ENCODE results near the gene BMP7.

Gene BMP7

DNA sequence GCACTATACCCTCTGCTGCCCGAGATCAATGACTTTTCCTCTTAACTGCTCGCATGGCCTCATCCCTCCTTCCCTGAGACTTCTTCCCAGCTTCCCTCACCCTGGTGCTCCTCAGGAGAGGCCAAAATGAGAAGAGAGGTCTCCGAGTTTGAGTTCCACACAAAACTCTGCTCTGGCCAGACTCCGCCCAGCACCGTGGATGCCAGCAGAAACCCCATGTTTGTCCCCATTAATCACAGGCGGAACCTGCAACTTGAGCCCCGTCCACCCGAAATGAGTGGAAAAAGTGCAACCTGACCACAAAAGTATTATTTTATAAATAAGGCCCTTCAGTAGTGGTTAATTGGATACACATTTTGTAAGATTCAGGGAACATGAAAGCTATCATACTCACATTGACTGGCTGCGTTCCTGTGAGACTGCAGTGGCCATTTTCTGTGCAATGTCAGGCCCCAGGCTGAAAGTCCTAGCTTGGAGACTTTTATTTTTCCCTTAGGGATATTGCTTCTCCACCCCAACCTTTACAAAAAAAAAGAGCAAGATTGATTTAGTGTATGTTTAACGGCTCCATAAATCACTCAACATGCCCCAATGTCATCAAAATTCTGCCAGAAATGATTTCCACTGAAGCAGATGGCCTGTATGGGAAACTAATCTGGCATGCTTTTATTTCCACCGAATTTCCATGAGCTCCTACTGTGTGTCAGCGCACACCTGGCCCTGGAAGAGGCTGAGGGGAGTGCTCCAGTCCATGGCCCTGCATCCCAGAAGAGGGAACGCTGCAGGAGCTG is 134.6 kb downstream of the BMP7 start:
- H3K27me3 ChIP-seq (ENCODE audit: insufficient read depth, low read length) = no peaks in the 10 kb centered on the region
- H3K18ac ChIP-seq (ENCODE audit: low read length) = no peak overlapping the region
- WGBS (ENCODE audit: extremely low coverage, insufficient coverage, insufficient read length) = no CpG with 5 or more reads among the region's 13 CpGs
- no peak overlapping the region for H4K91ac ChIP-seq (ENCODE audit: low read depth, low read length)
- DNase-seq = no peak
- no peak overlapping the region for H3K4ac ChIP-seq (ENCODE audit: low read depth, low read length)
- H3K27ac ChIP-seq (ENCODE audit: low read depth, low read length) = no peak overlapping the region
- no peak overlapping the region for H2BK5ac ChIP-seq (ENCODE audit: low read depth, low read length, poor library complexity)
- H2BK12ac ChIP-seq (ENCODE audit: low read length) = no peak overlapping the region
- H4K8ac ChIP-seq (ENCODE audit: low read depth, low read length) = no peak overlapping the region
- no peak overlapping the region for H3K4me2 ChIP-seq (ENCODE audit: low read length)
- no peak overlapping the region for H3K4me3 ChIP-seq (ENCODE audit: low read depth, low read length)
- H3K79me1 ChIP-seq (ENCODE audit: low read length) = no peaks in the 10 kb centered on the region
- H3K9me3 ChIP-seq (ENCODE audit: insufficient read depth, low read depth, low read length) = no peaks in the 10 kb centered on the region
- no peak overlapping the region for H2AK5ac ChIP-seq (ENCODE audit: low read length)
- no peak overlapping the region for H3K9ac ChIP-seq (ENCODE audit: low read length)
- no peak overlapping the region for H3K14ac ChIP-seq (ENCODE audit: low read length)
- no peak overlapping the region for H3K23ac ChIP-seq (ENCODE audit: low read length)
- no peak overlapping the region for H4K12ac ChIP-seq (ENCODE audit: low read depth, low read length)
- no peak overlapping the region for H2AFZ ChIP-seq (ENCODE audit: insufficient read depth, low read length, poor library complexity)
- peaks cover 1 to 4% of the 10 kb centered on the region in 2 experiments for H3K4me1 ChIP-seq (ENCODE audit: control insufficient read depth in 1 of 2, insufficient read depth in 2 of 2, low read length in 2 of 2)
- no peak overlapping the region for H2BK120ac ChIP-seq (ENCODE audit: insufficient read depth, low read length, poor library complexity)
- H3K36me3 ChIP-seq (ENCODE audit: control insufficient read depth in 1 of 2, insufficient read depth in 2 of 2, low read length in 2 of 2) = no peaks in the 10 kb centered on the region
- no peaks in the 10 kb centered on the region for H3K79me2 ChIP-seq (ENCODE audit: control insufficient read depth, insufficient read depth, low read length, poor library complexity)

- H3K36me3 ChIP-seq (ENCODE audit: control insufficient read depth in 1 of 2, insufficient read depth in 2 of 2, low read length in 2 of 2) = no peaks in the 10 kb centered on the region
- no CpG with 5 or more reads among the region's 10 CpGs for WGBS (ENCODE audit: extremely low coverage, insufficient coverage, insufficient read length)
Observed at GRCh38 chr20:57131077-57131476, 135.4 kb downstream of the BMP7 start.

DNA sequence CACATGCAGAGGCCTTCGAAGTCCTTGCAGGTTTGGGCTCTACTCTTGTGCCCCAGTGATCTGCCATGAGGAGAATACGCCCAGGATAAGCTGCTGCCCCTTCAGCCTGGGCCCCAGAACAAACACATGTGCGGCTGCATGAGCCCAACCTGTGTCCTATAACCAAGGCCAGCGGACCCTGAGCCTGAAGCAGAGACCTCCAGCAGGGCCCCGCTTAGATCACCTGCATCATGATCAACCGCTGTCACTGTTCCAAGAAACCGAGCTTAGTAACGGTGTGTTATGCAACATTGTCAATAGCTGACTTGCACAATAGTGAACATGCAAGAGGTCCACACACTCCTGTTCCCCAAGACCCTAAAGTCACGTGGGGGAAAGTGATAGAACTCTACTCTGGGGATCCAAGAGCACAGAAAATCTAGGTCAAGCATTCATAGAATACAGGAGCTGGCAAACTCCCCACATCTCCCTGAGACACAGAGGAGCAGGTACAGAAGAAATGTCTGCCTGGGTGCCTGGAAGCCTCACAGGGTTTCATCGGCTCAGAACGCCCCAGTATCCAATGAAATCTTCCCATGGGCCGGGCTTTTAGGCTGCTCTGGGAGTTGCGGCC is 136.2 kb downstream of the BMP7 start:
- no peak overlapping the region for H2BK120ac ChIP-seq (ENCODE audit: insufficient read depth, low read length, poor library complexity)
- no peak overlapping the region for H2AK5ac ChIP-seq (ENCODE audit: low read length)
- H2BK12ac ChIP-seq (ENCODE audit: low read length) = no peak overlapping the region
- H2AFZ ChIP-seq (ENCODE audit: insufficient read depth, low read length, poor library complexity) = no peak overlapping the region
- H3K27ac ChIP-seq (ENCODE audit: low read depth, low read length) = no peak overlapping the region
- no peaks in the 10 kb centered on the region for H3K36me3 ChIP-seq (ENCODE audit: control insufficient read depth in 1 of 2, insufficient read depth in 2 of 2, low read length in 2 of 2)
- no peaks in the 10 kb centered on the region for H3K27me3 ChIP-seq (ENCODE audit: insufficient read depth, low read length)
- H3K4me3 ChIP-seq (ENCODE audit: low read depth, low read length) = no peak overlapping the region
- no CpG with 5 or more reads among the region's 13 CpGs for WGBS (ENCODE audit: extremely low coverage, insufficient coverage, insufficient read length)
- no peak overlapping the region for H3K14ac ChIP-seq (ENCODE audit: low read length)
- no peak overlapping the region for H3K4ac ChIP-seq (ENCODE audit: low read depth, low read length)
- no peaks in the 10 kb centered on the region for H3K79me1 ChIP-seq (ENCODE audit: low read length)
- no peak overlapping the region for H4K12ac ChIP-seq (ENCODE audit: low read depth, low read length)
- H4K8ac ChIP-seq (ENCODE audit: low read depth, low read length) = no peak overlapping the region
- H3K79me2 ChIP-seq (ENCODE audit: control insufficient read depth, insufficient read depth, low read length, poor library complexity) = no peaks in the 10 kb centered on the region
- no peak overlapping the region for H2BK5ac ChIP-seq (ENCODE audit: low read depth, low read length, poor library complexity)
- no peak overlapping the region for H3K4me2 ChIP-seq (ENCODE audit: low read length)
- H4K91ac ChIP-seq (ENCODE audit: low read depth, low read length) = no peak overlapping the region
- DNase-seq = peak in 1 of 2 donors; percentile 20
- H3K9ac ChIP-seq (ENCODE audit: low read length) = no peak overlapping the region
- H3K9me3 ChIP-seq (ENCODE audit: insufficient read depth, low read depth, low read length) = no peaks in the 10 kb centered on the region
- H3K18ac ChIP-seq (ENCODE audit: low read length) = no peak overlapping the region
- no peak overlapping the region for H3K23ac ChIP-seq (ENCODE audit: low read length)
- H3K4me1 ChIP-seq (ENCODE audit: control insufficient read depth in 1 of 2, insufficient read depth in 2 of 2, low read length in 2 of 2) = peaks cover 4 to 7% of the 10 kb centered on the region in 2 experiments

More at GRCh38 chr20:57131077-57131476, 135.4 kb downstream of the BMP7 start:
- Histone ChIP-seq H3K18ac (ENCODE audit: low read length) (no peak overlapping the region), H3K4me3 (ENCODE audit: low read depth, low read length) (no peak overlapping the region), H3K9ac (ENCODE audit: low read length) (no peak overlapping the region), H3K27me3 (ENCODE audit: insufficient read depth, low read length) (no peaks in the 10 kb centered on the region), H3K4ac (ENCODE audit: low read depth, low read length) (no peak overlapping the region), H3K9me3 (ENCODE audit: insufficient read depth, low read depth, low read length) (no peaks in the 10 kb centered on the region), H3K27ac (ENCODE audit: low read depth, low read length) (no peak overlapping the region), H2AK5ac (ENCODE audit: low read length) (no peak overlapping the region), H3K79me1 (ENCODE audit: low read length) (no peaks in the 10 kb centered on the region), H3K4me1 (ENCODE audit: control insufficient read depth in 1 of 2, insufficient read depth in 2 of 2, low read length in 2 of 2) (peaks cover 4 to 7% of the 10 kb centered on the region in 2 experiments), H4K8ac (ENCODE audit: low read depth, low read length) (no peak overlapping the region), H3K14ac (ENCODE audit: low read length) (no peak overlapping the region), H2BK120ac (ENCODE audit: insufficient read depth, low read length, poor library complexity) (no peak overlapping the region), H3K23ac (ENCODE audit: low read length) (no peak overlapping the region), H2BK12ac (ENCODE audit: low read length) (no peak overlapping the region), H3K4me2 (ENCODE audit: low read length) (no peak overlapping the region), H4K91ac (ENCODE audit: low read depth, low read length) (no peak overlapping the region), H2AFZ (ENCODE audit: insufficient read depth, low read length, poor library complexity) (no peak overlapping the region), H2BK5ac (ENCODE audit: low read depth, low read length, poor library complexity) (no peak overlapping the region), H3K79me2 (ENCODE audit: control insufficient read depth, insufficient read depth, low read length, poor library complexity) (no peaks in the 10 kb centered on the region), H4K12ac (ENCODE audit: low read depth, low read length) (no peak overlapping the region)
- DNase-seq = no peak

DNA sequence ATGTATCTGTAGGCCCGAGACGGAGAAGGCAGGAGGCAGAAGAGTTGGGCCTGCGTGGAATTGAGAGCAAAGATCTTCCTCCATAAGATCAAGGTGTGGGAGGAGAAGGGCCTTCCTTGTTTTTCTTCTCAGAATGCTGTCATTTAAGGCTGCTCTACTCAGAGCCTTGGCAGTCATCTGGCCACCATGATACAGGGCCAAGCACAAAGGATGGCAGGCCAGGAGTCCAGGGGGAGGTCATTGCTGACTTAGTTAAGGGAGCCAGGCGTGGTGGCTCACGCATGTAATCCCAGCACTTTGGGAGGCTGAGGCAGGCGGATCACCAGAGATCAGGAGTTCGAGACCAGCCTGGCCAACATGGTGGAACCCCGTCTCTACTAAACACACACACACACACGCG is 137.1 kb downstream of the BMP7 start:
- Histone ChIP-seq H3K4me1 (ENCODE audit: control insufficient read depth in 1 of 2, insufficient read depth in 2 of 2, low read length in 2 of 2) (peaks cover 4 to 7% of the 10 kb centered on the region in 2 experiments), H3K23ac (ENCODE audit: low read length) (no peak overlapping the region), H4K12ac (ENCODE audit: low read depth, low read length) (no peak overlapping the region), H3K4me3 (ENCODE audit: low read depth, low read length) (no peak overlapping the region), H4K8ac (ENCODE audit: low read depth, low read length) (no peak overlapping the region), H2BK120ac (ENCODE audit: insufficient read depth, low read length, poor library complexity) (no peak overlapping the region), H3K79me1 (ENCODE audit: low read length) (no peaks in the 10 kb centered on the region), H3K79me2 (ENCODE audit: control insufficient read depth, insufficient read depth, low read length, poor library complexity) (no peaks in the 10 kb centered on the region), H2AFZ (ENCODE audit: insufficient read depth, low read length, poor library complexity) (no peak overlapping the region), H2BK5ac (ENCODE audit: low read depth, low read length, poor library complexity) (no peak overlapping the region), H3K27me3 (ENCODE audit: insufficient read depth, low read length) (no peaks in the 10 kb centered on the region), H3K4me2 (ENCODE audit: low read length) (no peak overlapping the region), H3K9ac (ENCODE audit: low read length) (no peak overlapping the region), H2AK5ac (ENCODE audit: low read length) (no peak overlapping the region), H3K4ac (ENCODE audit: low read depth, low read length) (no peak overlapping the region), H3K36me3 (ENCODE audit: control insufficient read depth in 1 of 2, insufficient read depth in 2 of 2, low read length in 2 of 2) (no peaks in the 10 kb centered on the region), H3K14ac (ENCODE audit: low read length) (no peak overlapping the region), H3K9me3 (ENCODE audit: insufficient read depth, low read depth, low read length) (no peaks in the 10 kb centered on the region), H3K18ac (ENCODE audit: low read length) (no peak overlapping the region), H3K27ac (ENCODE audit: low read depth, low read length) (no peak overlapping the region), H4K91ac (ENCODE audit: low read depth, low read length) (no peak overlapping the region), H2BK12ac (ENCODE audit: low read length) (no peak overlapping the region)
- WGBS (ENCODE audit: extremely low coverage, insufficient coverage, insufficient read length) = no CpG with 5 or more reads among the region's 10 CpGs
- no peak for DNase-seq
